Medulla oblongata (tissue), 1 donor: ENCODE results near the gene BNIPL.

Experiments used
- DNase-seq: peaks from one replicate; pipeline ENCODE4 v3.0.0-alpha.2; 2015; ENCODE audit errors: extremely low spot score

BNIPL gene, protein sequence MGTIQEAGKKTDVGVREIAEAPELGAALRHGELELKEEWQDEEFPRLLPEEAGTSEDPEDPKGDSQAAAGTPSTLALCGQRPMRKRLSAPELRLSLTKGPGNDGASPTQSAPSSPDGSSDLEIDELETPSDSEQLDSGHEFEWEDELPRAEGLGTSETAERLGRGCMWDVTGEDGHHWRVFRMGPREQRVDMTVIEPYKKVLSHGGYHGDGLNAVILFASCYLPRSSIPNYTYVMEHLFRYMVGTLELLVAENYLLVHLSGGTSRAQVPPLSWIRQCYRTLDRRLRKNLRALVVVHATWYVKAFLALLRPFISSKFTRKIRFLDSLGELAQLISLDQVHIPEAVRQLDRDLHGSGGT

DNA sequence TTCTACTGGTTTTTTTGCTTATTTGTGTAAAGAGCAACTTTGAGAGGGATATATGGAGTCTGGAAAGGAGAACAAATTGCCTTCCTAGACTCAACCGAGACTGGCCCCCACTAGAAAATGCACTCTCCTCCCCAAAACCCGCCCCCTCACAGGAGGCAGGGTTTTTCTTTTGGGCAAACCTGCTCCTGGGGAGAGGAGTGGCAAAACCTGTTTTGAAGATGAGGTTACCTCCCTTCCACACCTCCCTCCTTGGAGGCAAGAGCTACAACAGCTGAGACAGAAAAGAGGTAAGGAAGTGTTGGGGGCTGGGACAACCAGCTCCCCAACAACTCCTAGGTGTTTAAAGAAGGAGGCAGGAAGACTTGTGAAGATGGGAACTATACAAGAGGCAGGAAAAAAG is at the start of gene BNIPL:
Gene BNIPL (plus strand): TSS at position 231 of the 400 bp plus-strand sequence. CDS start 140 bp downstream, at position 371.
- no peak for DNase-seq

DNA sequence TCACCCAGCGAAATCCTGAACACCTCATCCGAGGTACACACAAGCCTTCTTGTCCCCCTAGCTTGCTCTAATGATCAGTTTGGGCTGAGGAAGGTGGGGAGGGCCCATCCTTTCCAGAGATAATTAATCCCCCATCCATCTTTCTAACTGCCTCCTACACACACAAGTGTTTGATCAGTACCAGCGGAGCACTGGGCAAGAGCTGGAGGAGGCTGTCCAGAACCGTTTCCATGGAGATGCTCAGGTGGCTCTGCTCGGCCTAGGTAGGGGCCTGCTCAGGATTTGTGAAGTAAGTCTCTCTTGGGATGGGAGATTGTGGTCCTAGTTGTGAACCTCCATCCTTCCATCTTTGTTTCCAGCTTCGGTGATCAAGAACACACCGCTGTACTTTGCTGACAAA is 48.5 kb upstream of the BNIPL start:
- DNase-seq: no peak

DNA sequence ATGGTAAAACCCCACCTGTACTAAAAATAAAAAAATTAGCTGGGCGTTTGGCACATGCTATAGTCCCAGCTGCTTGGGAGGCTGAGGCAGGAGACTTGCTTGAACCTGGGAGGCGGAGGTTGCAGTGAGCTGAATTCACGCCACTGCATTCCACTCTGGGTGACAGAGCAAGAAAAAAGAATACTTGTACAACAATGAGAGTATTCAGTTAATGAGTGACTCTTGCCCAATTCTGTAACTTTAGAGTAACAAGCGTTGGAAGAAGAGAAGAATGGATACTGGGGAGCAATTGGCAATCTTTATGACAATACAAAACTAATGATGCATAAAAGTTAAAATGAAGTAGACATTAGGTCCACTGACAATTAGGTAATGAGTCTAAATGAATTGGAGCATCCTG is 43.8 kb upstream of the BNIPL start:
- DNase-seq: no peak

DNA sequence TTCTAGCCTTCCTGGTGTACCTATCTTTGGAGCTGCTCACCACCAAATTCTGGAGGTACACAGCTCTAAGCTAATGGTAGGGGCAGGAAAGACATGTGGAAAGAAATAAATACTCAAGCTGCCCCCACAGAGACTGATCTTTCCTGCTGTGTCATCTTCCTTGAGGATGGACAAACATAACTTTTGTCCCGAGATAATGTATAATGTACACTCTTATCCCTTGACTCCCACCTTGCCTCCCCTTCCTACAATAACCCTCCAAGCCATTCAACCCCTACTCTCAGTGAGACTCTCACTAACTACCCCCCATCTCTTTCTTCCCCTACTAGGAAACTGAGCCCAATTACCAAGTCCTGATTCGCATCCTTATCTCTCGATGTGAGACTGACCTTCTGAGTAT is 42.1 kb upstream of the BNIPL start:
- no peak for DNase-seq

DNA sequence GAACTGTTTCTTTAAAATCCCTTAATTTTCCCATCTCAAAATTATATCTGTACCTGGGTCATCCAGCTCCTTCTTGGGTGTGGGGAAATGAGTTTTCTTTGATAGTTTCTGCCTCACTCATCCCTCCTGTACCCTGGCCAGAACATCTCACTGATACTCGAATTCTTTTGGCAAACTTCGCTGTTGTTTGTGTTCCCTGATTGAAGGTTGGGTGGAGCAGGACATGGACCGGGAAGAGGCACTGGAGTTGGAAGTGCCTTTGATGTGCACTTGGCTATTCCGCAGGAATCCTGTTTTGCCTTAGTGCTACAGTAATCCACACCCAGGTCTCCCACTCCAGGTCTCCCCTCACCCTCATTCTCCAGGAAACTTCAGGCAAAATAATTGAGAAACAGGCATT is 40.9 kb upstream of the BNIPL start:
- no peak for DNase-seq

DNA sequence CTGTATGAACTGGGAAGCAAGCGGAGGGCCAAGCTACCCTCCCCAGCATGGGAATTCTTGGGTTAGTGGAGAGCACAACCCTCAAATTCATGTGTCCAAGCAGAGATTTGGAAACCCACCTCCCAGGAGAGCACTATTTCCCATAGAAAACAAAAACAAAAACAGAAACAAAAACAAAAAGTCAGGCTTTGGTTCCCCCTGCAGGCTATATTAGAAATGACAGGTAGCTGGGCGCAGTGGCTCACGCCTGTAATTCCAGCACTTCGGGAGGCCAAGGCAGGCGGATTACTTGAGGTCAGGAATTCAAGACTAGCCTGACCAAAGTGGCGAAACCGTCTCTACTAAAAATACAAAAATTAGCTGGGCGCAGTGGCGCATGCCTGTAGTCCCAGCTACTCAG is 40.5 kb upstream of the BNIPL start:
- no peak for DNase-seq

DNA sequence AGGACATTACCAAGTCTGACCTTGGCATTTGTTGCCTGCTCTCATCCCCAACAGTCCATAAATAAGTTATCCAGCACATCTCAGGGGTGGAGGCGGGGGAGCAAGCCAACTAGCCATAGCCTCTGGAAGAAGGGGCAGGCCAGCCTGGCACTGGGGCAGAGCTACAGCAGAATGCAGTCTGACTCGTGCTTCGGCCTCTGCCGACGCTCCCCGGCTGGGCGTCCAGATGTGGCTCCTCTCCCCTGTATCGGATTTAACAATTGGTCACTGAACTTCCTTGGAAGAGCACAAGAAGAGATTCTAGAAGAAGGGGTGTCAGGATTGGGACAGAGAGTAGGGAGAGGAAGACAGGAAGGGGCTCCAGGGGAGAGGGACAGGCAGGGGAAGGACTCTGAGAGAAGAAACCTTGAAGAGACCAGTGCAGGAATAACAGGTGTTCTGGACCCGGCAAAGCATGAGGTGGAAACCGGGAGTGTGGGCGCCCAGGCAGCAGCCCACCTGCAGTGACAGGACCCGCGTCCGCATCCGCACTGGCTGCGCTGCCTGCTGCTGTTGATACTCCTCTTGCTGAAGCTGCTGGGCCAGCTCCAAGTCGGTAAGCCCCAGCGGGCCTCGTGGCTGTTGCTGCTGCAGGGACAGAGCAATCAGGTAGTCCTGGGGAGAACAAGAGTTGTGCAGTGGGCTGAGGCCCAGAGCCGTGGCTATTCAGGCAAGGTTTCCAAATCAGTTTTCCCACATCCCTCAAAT is 39.1 kb upstream of the BNIPL start:
- DNase-seq: no peak

DNA sequence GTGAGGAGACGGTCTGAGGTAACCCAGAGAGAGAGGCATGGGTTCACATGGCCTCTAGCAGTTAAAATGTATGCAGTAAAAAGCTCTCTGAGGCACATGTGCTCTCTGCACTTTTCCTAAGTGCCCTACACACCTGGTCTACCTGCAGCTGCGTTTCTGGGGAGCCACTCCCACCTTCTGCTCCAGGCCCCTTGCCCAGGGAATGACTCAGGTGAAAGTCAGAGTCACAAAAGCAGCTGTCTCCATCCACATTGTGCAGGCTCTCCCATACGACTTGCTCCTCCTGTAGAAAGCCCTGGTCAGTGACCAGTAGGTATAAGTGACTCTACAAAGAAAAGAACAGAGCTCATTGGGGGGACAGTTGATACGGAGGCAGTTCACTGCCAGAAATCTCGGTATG is 38.4 kb upstream of the BNIPL start:
- no peak for DNase-seq

DNA sequence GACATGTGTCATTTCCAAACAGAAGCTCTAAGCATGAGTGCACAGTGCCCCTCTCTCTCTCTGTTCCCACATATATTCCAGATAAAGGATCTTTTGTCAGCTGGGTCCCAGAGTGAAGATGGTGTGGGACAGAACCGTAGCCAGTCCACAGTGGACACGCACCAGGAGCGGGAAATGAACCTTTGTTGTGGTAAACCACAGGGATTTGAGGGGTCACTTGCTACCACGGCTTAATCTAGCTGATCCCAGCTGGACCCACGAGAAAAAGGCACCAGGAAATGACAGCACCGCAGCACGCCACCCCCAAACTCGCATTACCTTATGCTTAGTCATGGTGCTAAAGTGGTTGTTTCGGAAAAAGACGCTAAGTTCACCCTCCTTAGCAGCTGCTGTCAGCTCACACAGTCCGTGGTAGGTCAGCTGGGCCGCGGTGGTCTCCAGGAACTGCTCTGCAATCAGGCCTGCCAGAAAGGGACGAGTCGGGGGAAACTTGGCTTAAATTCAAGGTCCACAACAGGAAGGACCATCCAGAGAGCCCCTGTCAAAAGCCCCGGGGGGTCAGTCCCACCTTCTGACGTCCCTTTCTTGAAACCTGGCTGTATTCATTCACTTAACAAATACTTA is 37.2 kb upstream of the BNIPL start:
- DNase-seq: peak; percentile 74

DNA sequence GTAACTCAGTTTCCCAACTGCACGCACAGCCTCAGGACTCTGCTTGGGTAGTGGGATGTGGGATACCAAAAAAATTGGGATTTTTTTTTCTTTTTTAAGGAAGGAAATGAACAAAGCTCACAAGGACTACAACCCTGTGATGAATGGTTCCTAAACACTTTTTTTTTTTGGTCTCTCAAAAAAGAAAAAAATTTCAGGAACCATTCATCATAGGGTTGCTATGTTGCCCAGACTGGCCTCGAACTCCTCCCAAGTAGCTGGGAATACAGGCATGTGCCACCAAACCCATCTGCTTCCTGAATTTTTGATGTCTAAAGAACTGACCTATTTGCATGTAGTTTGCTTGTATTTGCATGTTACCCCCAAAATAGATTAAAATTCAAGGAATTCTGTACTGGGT is 36.5 kb upstream of the BNIPL start:
- DNase-seq: no peak

DNA sequence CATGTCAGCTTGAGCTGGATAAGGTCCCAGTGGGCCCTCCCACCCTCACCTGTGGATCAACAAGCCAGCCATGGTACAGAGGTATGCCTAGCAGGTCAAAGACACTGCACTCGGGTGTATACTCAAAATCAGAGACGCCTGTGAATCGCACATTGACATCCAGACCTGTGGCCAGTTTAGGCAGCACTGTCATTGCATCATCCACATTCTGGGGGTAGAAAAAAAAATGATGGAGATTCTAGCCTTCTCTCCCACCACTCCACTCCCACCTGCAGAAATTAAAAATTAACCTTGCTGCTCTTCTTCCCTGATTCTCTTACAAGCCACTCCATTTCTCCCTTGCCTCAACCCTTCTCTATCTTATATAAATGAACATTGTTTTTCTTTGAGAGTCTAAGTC is 36.0 kb upstream of the BNIPL start:
- no peak for DNase-seq

DNA sequence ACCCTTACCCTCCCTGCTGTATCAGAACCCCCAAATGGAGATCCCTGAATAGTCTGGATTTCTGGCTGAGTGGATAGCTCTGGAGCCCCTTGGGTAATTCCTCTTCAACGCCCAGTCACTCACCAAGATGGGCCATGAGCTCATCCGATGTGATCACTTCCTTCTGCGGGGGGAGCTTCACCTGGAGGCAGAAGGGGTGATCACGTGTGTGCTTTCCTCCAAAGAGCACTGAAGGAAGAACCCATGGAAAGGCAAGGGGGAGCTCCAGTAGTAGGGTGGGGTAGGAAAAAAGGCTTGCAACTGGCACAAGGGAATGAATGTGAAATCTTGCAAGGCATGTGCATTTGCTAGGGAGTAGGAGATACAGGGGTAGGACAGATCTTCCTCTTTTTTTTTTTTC is 34.8 kb upstream of the BNIPL start:
- no peak for DNase-seq

DNA sequence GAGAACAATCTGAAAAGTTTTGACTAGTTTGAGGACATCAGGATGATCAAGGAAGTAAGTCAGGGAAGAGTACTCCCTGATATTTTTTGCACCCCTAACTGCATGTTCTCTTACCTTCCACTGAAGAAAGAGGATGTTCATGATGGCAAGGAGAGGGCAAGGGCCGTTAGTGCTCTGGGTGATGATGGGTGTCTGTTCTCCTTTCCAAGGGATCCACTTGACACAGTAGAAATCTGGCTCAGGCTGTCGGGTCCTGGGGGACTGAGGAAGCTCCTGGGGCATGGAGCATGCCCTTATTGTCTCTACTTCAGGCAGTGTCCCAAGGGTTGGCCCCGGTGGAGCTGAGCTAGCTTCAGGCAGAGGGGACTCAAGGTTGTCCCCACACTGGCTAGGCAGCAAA is 34.3 kb upstream of the BNIPL start:
- no peak for DNase-seq

DNA sequence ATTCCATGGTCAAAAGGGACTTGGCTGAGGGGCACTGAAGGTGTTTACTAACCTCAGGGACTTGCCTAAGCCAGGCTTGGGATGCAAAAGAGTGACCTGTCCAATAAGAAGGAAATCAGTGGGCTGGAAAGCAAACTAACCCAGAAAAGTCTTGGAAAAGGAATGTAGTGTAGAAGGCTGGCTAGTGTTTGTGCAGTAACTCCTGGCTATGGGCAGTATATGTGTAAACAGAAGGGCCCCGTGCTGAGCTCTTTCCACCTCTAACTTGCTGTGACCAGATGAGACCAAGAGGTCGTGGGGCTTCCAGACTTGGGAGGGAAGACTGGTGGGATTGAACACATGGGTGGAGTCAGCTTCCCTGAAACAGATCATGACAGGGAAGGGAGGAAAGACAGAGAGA is 33.8 kb upstream of the BNIPL start:
- no peak for DNase-seq

DNA sequence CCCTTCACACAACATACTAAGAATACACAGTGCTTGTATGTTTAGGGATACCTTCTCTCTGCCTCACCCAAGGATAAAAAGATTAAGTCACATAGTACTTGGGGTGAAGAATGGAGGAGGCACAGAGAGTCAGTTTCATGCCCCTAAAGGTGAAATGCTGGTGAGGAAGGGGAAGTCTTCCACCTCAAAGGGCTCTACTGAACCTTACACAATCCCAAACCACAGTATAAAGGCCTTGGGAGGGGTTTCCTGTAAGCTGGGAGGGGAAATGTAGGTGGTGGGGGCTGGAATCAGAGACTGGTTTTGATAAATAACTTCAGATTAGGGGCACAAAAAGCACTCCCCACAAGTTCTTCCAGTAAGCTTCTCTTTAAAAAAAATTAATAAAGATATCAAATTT is 33.2 kb upstream of the BNIPL start:
- no peak for DNase-seq

DNA sequence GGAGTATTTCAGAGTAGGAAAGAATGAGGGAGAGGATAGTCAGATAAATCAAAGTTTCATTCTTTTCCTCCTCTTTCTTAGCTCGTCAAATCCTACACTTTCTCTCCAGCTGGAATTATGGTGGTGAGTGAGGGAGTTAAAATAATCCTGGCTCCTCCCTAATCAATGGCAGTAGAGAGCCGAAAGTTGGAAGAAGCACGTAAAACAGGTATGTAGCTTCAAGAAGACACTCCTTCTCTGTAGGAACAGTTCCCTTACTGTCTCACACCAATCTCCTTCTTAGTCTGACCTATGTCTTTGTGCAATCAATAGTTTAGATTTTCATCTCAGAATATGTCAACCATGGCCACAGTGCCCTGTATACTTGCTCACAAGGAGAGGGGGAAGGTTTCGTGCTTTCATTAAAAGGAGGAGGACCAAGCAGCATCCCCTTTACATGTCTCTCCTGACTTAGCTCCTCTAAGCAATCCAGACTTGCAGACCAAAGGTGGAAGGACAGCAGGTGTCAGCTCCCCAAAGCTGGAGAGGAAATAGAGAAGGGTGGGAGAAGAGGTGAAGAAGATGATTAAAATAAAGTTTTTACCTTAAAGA is 30.6 kb upstream of the BNIPL start:
- peak; percentile 49 for DNase-seq

DNA sequence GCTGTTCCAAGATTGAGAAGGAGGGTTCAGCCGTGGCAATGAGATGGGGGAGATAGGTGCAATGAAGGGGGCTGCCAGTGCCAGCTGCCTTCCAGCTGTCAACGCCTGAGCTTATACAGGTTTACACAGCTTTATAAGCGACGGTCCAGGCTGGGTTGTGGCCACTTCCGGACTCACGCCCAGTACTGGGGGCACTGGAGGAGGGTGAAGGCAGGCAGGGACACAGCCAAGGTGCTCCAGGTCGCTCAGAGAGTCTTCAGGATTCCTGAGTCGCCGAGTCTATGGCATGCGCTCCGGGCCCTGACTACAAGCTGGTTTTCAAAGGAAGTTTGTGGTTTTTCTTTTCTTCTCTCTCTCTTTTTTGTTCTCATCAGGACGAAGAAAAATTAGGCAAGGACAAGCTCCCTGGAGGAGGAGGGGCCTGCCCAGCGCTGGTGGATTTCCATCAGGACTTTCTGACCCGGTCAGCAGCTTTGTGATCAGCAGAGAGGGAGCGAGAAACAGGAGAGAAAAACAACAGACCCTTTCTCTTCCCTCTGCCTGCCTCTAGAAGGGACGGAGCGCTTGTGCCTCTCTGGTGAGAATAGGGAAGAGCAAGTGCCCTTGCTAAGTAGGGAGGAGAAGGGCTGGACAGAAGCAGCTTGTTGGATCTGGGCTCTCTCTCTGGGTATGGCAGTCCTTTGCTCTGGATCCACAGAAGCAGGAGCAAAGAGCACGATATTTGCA is 29.9 kb upstream of the BNIPL start, which contains the start of gene MINDY1:
Gene MINDY1 (minus strand): TSS at position 576 of the 726 bp plus-strand sequence. CDS start 4,285 bp downstream, outside the sequence.
- peak; percentile 96 for DNase-seq

DNA sequence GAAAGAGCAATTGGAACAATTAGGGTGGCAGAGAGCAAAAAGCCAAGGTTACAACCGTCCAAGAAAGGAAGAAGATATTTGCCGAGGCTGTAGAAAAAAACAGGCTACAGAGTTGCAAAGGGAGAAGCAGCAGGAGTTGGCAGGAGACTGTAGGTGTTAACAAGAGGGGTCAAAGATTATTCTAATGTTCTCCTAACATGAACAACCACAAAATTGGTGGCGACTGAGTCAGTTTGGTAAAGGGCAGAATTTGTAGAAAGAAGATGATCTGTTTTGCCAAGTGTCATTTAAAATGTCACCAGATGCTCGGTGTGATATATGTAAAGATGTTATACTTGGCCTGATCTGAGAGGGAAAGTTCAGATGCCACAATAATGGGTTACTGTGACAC is 28.5 kb upstream of the BNIPL start:
- peak; percentile 57 for DNase-seq

DNA sequence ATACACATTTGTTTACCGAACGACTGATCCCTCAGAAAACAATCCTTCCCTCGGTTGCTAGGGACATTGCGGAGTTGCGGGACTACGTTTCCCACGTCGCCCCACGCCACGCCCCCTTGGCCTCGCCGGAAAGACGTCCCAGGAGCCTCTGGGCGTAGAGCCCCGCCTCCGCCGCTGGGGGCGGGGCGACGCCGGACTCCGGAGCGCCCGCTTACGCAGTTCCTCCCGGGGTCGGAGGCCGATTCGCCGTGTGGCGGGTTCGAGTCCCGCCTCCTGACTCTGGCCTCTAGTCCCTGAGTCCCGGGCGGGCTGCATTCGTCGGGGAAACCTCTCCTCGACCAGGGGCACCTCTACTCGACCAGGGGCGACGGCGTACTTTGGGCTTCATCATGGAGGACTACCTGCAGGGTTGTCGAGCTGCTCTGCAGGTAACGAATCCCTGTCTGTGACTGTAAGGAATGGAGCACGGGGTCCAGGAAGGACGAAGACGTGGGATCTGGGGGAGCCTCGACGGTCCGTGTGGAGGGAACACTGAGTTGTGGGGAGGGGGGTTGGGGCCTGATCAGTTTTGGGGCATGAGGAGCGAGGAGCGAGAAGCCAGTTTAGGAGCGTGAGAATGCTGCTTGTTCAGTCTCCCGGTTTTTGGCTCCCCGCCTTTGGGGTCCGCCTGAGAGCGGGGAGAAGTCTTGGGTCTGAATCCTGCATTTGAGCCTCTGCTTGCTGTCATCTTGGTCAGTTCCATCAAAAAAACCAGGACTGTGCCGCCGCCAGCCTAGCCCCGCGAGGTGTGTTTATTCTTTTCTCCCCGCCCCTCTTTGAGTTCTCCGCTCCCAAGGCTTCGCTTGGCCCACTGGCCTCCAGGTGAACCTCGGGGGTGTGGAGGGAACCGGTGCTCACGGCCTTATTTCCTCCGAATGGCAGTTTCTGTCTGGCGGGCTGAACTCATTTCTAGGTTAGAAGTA is 27.9 kb upstream of the BNIPL start, which contains the start of gene PRUNE1:
Gene PRUNE1 (plus strand): TSS at position 206 of the 962 bp plus-strand sequence. CDS start 184 bp downstream, at position 390.
- peak; percentile 97 for DNase-seq

DNA sequence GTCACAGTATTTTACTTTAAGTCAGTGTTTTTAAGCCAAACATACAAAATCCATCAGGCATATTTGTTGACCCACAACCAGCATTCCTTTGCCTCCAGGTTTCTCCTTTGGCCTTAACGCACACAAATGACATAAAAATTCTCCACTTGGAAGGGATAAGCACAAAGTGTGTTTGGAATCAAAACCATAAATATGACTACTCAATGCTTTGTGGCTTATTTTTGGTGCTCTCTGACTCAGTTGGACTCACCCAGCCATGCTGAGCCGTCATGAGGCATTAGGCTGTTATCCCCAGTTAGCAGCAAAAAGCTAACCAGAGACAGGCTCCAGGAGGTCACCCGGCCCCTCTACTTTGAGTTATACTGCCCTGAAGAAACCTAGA is 27.2 kb upstream of the BNIPL start:
- no peak for DNase-seq
